Effector memory CD4-positive, alpha-beta T cell (primary cell): Measurements from ENCODE around the gene SLC24A4.

Experiments
- DNase-seq, 3 donors: peaks; one replicate each; pipeline ENCODE4 v3.0.0-alpha.2; 2020
- H3K27ac ChIP-seq: 2 replicates; pipeline ENCODE4 v1.7.0; 2013; ENCODE audit warnings: mild to moderate bottlenecking, low read length, moderate library complexity; ENCODE audit not compliant: insufficient read depth, poor library complexity, severe bottlenecking
- H3K27me3 ChIP-seq: replicated peaks from 2 replicates; pipeline ENCODE4 v1.7.0; 2013; ENCODE audit warnings: mild to moderate bottlenecking, low read length; ENCODE audit not compliant: insufficient read depth, control insufficient read depth, poor library complexity, severe bottlenecking
- H3K36me3 ChIP-seq: 2 replicates; pipeline ENCODE4 v1.7.0; 2013; ENCODE audit warnings: mild to moderate bottlenecking, low read length, moderate library complexity; ENCODE audit not compliant: control insufficient read depth, insufficient read depth
- H3K4me1 ChIP-seq: 2 replicates; pipeline ENCODE4 v1.7.0; 2013; ENCODE audit warnings: low read length, mild to moderate bottlenecking; ENCODE audit not compliant: control insufficient read depth, insufficient read depth, poor library complexity, severe bottlenecking
- H3K4me3 ChIP-seq: 2 replicates; pipeline ENCODE4 v1.7.0; 2013; ENCODE audit warnings: low read length, low read depth, mild to moderate bottlenecking; ENCODE audit not compliant: insufficient read depth, poor library complexity, severe bottlenecking
- H3K9me3 ChIP-seq: 2 replicates; pipeline ENCODE4 v1.7.0; 2013; ENCODE audit warnings: mild to moderate bottlenecking, low read length, moderate library complexity; ENCODE audit not compliant: control insufficient read depth

SLC24A4 gene

GRCh38 chr14:92411135-92411534, 88.2 kb downstream of the SLC24A4 start:
- no peaks in the 10 kb centered on the region for H3K4me1 ChIP-seq
- no peak overlapping the region for H3K27ac ChIP-seq
- H3K27me3 ChIP-seq = no peaks in the 10 kb centered on the region
- H3K9me3 ChIP-seq = no peaks in the 10 kb centered on the region
- DNase-seq = no peak
- H3K36me3 ChIP-seq = no peaks in the 10 kb centered on the region
- no peak overlapping the region for H3K4me3 ChIP-seq

DNA sequence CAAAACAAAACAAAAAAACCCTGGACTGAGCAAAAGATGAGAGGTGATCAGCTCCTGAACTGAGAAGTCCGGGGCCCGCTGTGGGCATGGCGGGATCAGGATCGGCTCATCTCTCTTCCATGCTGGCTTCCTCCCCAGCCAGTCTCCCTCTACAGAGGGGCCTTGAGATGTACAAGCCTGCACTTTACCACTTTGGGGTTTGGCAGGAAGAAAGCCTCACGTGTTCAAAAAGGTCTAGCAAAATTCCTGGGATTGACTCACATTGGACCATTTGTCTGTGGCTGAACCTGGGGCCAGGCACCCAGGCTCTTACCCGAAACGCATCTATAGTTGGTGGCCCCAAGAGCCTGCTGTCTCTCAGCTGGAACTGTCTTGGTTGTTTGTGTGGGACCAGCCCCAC, 89.0 kb downstream of the SLC24A4 start:
- Histone ChIP-seq H3K4me1 (no peaks in the 10 kb centered on the region), H3K27me3 (no peaks in the 10 kb centered on the region), H3K27ac (no peak overlapping the region), H3K36me3 (no peaks in the 10 kb centered on the region), H3K4me3 (no peak overlapping the region), H3K9me3 (no peaks in the 10 kb centered on the region)
- no peak for DNase-seq

- H3K27me3 ChIP-seq = no peaks in the 10 kb centered on the region
- no peaks in the 10 kb centered on the region for H3K9me3 ChIP-seq
- no peak overlapping the region for H3K27ac ChIP-seq
- no peak overlapping the region for H3K4me3 ChIP-seq
- no peaks in the 10 kb centered on the region for H3K36me3 ChIP-seq
- H3K4me1 ChIP-seq = no peaks in the 10 kb centered on the region
- DNase-seq = no peak
Measured at GRCh38 chr14:92412912-92413311, 89.9 kb downstream of the SLC24A4 start.

DNA sequence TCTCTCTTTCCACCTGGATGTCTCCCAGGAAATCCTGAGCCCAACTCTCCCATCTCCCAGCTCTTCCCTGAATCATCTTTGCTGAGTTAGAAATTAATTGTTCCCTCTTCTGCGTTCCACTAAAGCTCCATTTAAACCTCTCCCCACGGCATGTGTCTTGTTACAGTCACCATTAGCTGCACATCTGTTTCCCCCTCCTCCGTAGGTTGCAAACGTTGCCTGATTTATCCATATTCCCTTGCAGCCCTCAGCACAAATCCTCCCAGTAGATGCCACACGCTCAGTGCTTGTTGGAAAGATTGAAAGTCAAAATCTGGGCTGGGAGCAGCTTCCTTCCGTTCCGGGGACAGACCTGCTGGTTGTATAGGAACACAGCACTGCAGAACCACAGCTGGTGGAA, 90.4 kb downstream of the SLC24A4 start:
- no peaks in the 10 kb centered on the region for H3K4me1 ChIP-seq
- no peak overlapping the region for H3K4me3 ChIP-seq
- no peak overlapping the region for H3K27ac ChIP-seq
- DNase-seq = no peak
- no peaks in the 10 kb centered on the region for H3K27me3 ChIP-seq
- no peaks in the 10 kb centered on the region for H3K36me3 ChIP-seq
- no peaks in the 10 kb centered on the region for H3K9me3 ChIP-seq

DNA sequence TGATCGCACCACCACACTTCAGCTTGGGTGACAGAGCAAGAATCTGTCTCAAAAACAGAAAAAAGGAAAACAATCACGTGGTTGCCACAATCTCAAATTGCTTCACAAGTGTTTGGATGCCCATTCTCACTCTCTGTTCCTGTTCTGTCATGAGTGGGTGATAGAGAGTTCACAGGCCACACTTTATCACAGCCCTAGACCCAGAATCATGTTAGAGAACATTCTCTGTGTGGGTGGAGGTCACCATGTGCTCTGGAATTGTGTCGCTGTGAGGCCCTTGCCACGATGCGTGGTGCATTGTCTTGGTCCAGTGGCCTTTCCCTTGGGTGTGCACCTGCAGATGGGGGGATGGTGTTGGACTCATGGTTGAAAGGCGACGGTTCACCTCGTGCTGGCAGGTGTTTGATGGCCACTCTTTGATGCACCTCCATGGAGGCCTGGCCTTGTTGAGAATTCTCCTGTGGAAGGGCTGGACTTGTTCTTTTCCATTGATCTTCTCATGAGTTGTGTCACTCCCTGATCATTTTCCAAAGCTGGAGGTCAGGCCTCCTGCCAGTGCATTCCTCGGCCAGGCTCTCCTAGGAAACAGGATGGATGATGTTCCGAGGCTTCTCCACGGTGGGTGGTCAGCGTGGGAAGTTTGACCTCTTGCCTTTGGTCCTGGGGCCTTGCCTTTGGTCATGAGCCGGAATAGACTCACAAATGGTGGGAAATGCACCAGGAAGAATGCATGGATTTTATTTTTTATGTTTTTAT, 91.9 kb downstream of the SLC24A4 start:
- Histone ChIP-seq H3K9me3 (no peaks in the 10 kb centered on the region), H3K4me3 (no peak overlapping the region), H3K27ac (no peak overlapping the region), H3K36me3 (no peaks in the 10 kb centered on the region), H3K4me1 (no peaks in the 10 kb centered on the region), H3K27me3 (no peaks in the 10 kb centered on the region)
- DNase-seq = no peak

- Histone ChIP-seq H3K27me3 (no peaks in the 10 kb centered on the region), H3K27ac (no peak overlapping the region), H3K9me3 (no peaks in the 10 kb centered on the region), H3K4me1 (no peaks in the 10 kb centered on the region), H3K4me3 (no peak overlapping the region), H3K36me3 (no peaks in the 10 kb centered on the region)
- DNase-seq = no peak
Measured at GRCh38 chr14:92415969-92416368, 93.0 kb downstream of the SLC24A4 start.

DNA sequence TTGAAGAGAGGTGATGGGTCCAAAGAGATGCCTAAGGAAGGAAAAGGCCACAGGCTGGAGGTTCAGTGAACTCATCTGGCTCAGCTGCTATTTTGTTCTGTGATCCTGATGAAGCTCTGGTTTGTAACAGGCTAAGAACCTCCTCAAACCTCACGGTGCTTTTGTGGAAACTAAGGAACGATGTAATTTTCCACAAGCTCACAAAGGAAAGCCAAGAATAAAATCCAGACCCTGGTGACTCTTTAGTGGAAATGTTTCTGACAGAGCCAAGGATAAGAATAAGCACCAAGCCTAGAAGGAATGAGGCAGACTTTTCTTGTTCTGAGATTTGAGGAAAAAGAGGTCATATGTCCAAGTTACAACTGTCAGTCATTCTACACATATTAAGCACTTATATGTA, 93.6 kb downstream of the SLC24A4 start:
- no peaks in the 10 kb centered on the region for H3K4me1 ChIP-seq
- no peak for DNase-seq
- H3K9me3 ChIP-seq = no peaks in the 10 kb centered on the region
- H3K27me3 ChIP-seq = no peaks in the 10 kb centered on the region
- H3K4me3 ChIP-seq = no peak overlapping the region
- no peaks in the 10 kb centered on the region for H3K36me3 ChIP-seq
- H3K27ac ChIP-seq = no peak overlapping the region

GRCh38 chr14:92417759-92418158, 94.8 kb downstream of the SLC24A4 start:
- H3K27ac ChIP-seq = no peak overlapping the region
- no peak for DNase-seq

DNA sequence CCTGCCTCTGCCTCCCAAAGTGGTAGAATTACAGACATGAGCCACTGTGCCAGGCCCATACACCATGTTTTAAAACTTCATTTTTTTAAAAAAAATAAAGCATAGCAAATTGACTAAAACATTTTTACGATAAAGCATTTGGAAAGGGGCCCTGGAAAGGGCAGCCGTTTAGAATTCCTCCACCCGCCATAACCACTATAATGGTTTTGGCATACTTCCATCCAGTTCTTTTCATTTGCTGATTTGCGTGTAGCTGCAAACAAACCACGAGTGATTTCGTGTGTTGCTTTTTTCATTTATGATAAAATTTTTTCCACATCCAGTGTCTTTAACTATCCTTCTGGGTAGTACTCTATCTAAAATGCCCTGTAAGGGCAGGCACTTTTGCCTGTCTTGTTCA, 98.8 kb downstream of the SLC24A4 start:
- Histone ChIP-seq H3K4me1 (no peaks in the 10 kb centered on the region), H3K27ac (no peak overlapping the region), H3K4me3 (no peak overlapping the region), H3K36me3 (no peaks in the 10 kb centered on the region), H3K9me3 (no peaks in the 10 kb centered on the region), H3K27me3 (no peaks in the 10 kb centered on the region)
- DNase-seq = no peak

More at GRCh38 chr14:92417759-92418158, 94.8 kb downstream of the SLC24A4 start:
- no peaks in the 10 kb centered on the region for H3K9me3 ChIP-seq
- H3K27me3 ChIP-seq = no peaks in the 10 kb centered on the region
- H3K36me3 ChIP-seq = no peaks in the 10 kb centered on the region
- no peaks in the 10 kb centered on the region for H3K4me1 ChIP-seq
- no peak overlapping the region for H3K4me3 ChIP-seq

- Histone ChIP-seq H3K4me3 (no peak overlapping the region), H3K27me3 (no peaks in the 10 kb centered on the region), H3K9me3 (no peaks in the 10 kb centered on the region), H3K36me3 (no peaks in the 10 kb centered on the region), H3K27ac (no peak overlapping the region), H3K4me1 (no peaks in the 10 kb centered on the region)
- DNase-seq = no peak
Measured at GRCh38 chr14:92425101-92425500, 102.1 kb downstream of the SLC24A4 start.
